A549 (cell line): ENCODE results near the gene FBLN1. TPM values are rescaled to one million over a fixed set of nuclear protein-coding genes. Genes with fewer than 3 reads are reported as not detected.
A peak's percentile ranks its signal among the peaks of the same experiment; 100 is the strongest.
"Not testable (repeated sequence)": the region's sequence is repeated elsewhere in the genome, so short reads cannot be mapped to it uniquely, and the experiment has no call there.

Experiments used
- ATAC-seq, 2 experiments: fragments of 200-7000 bp in 1 of 2; fragments of >200 bp in 1 of 2; cut with Nextera tagmentation in 1 of 2; cut with Tn5 transposase in 1 of 2; 3 replicates each; pipeline versions ENCODE4 v1.8.0 to v1.9.1; 2018 to 2020; ENCODE audit warnings: mild to moderate bottlenecking in 1 of 2, moderate library complexity in 1 of 2
- CTCF ChIA-PET: fragments of 300-600 bp; sonication (Branson Sonifier 250); formaldehyde crosslinking; extraction: SDS; loops from one replicate; lab custom pipeline; 2021; ENCODE audit warnings: antibody characterized with exemption, inconsistent platforms; lab: Yijun Ruan, JAX
- POLR2A ChIA-PET: fragments of 350-600 bp; formaldehyde crosslinking; extraction: SDS; loops from one replicate; lab custom pipeline; 2021; ENCODE audit warnings: antibody characterized with exemption, inconsistent platforms; lab: Yijun Ruan, JAX
- DNase-seq, 2 experiments: peaks; one replicate each; pipeline versions ENCODE4 v3.0.0 to v3.0.0-alpha.2; 2011 to 2016; ENCODE audit warnings: low read depth in 1 of 2, low spot score in 1 of 2
- FAIRE-seq: peaks from 2 replicates; lab custom pipeline; 2011; peaks lifted over from hg19 to GRCh38; lab: Jason Lieb, UNC
- H3K27ac ChIP-seq, 2 experiments: fragments of >200 bp; sonication (Bioruptor Twin); formaldehyde crosslinking; 3 replicates each; pipeline ENCODE4 v1.5.1; 2016 to 2017
- H3K4me1 ChIP-seq: fragments of >200 bp; sonication (Bioruptor Twin); formaldehyde crosslinking; 3 replicates; pipeline ENCODE4 v1.6.1; 2016
- H3K4me2 ChIP-seq: fragments of >200 bp; sonication (Bioruptor Twin); formaldehyde crosslinking; 3 replicates; pipeline ENCODE4 v1.6.1; 2016
- H3K4me3 ChIP-seq: fragments of >200 bp; sonication (Bioruptor Twin); formaldehyde crosslinking; 3 replicates; pipeline ENCODE4 v1.5.1; 2016
- H3K9me3 ChIP-seq: fragments of >200 bp; sonication (Bioruptor Twin); formaldehyde crosslinking; 3 replicates; pipeline ENCODE4 v1.6.1; 2016
- CBX8 ChIP-seq: fragments of 200-600 bp; sonication (generic); IDR thresholded peaks from 2 replicates; pipeline ENCODE4 v1.6.1; 2016
- CEBPB ChIP-seq, 2 experiments: fragments of >200 bp in 1 of 2; sonication (Bioruptor Twin) in 1 of 2; formaldehyde crosslinking in 1 of 2; IDR thresholded peaks; 2 replicates each; pipeline ENCODE4 v1.6.1; 2012 to 2016
- CHD4 ChIP-seq: fragments of 200-600 bp; sonication (generic); IDR thresholded peaks from 2 replicates; pipeline ENCODE4 v1.6.1; 2016; ENCODE audit warnings: antibody characterized with exemption, mild to moderate bottlenecking, borderline replicate concordance
- CTCF ChIP-seq: fragments of >200 bp; sonication (Bioruptor Twin); formaldehyde crosslinking; IDR thresholded peaks from 3 replicates; pipeline ENCODE4 v1.5.1; 2016
- E2F6 ChIP-seq: IDR thresholded peaks from 2 replicates; pipeline ENCODE4 v1.6.1; 2012; ENCODE audit warnings: low read depth, borderline replicate concordance
- EP300 ChIP-seq, 2 experiments: fragments of >200 bp; sonication (Bioruptor Twin); formaldehyde crosslinking; IDR thresholded peaks; 2 replicates in 1 of 2; 3 replicates in 1 of 2; pipeline ENCODE4 v1.6.1; 2016 to 2017
- FOSL2 ChIP-seq, 2 experiments: fragments of 450-650 bp in 1 of 2; fragments of >200 bp in 1 of 2; sonication (Bioruptor Twin) in 1 of 2; formaldehyde crosslinking; IDR thresholded peaks; 2 replicates each; pipeline versions ENCODE4 v1.5.0 to v1.6.1; 2016 to 2020; ENCODE audit warnings: mild to moderate bottlenecking in 1 of 2, moderate library complexity in 1 of 2
- HDAC2 ChIP-seq: fragments of 200-600 bp; sonication (generic); IDR thresholded peaks from 2 replicates; pipeline ENCODE4 v1.6.1; 2016
- HES2 ChIP-seq: fragments of >200 bp; sonication (Bioruptor Twin); formaldehyde crosslinking; IDR thresholded peaks from 2 replicates; pipeline ENCODE4 v1.6.1; 2016
- HOXA7 ChIP-seq: fragments of 250-450 bp; sonication (Bioruptor Pico); IDR thresholded peaks from 2 replicates; pipeline ENCODE4 v1.5.0; 2020; ENCODE audit warnings: mild to moderate bottlenecking, moderate library complexity
- HOXB13 ChIP-seq: fragments of 250-450 bp; sonication (Bioruptor Pico); IDR thresholded peaks from 2 replicates; pipeline ENCODE4 v1.5.0; 2020; ENCODE audit warnings: low read depth, mild to moderate bottlenecking, moderate library complexity
- JUN ChIP-seq, 2 experiments: fragments of >200 bp; sonication (Bioruptor Twin); formaldehyde crosslinking; IDR thresholded peaks; 2 replicates in 1 of 2; 3 replicates in 1 of 2; pipeline ENCODE4 v1.6.1; 2016 to 2017
- KDM5A ChIP-seq: fragments of 200-600 bp; sonication (generic); IDR thresholded peaks from 2 replicates; pipeline ENCODE4 v1.6.1; 2016; ENCODE audit warnings: antibody characterized with exemption, mild to moderate bottlenecking
- MAFK ChIP-seq: fragments of 450-650 bp; IDR thresholded peaks from 2 replicates; pipeline ENCODE4 v1.6.1; 2014; ENCODE audit not compliant: partially characterized antibody
- NFE2L2 ChIP-seq: fragments of 150-350 bp; conservative IDR thresholded peaks from 2 replicates; pipeline ENCODE4 v1.6.1; 2014; ENCODE audit warnings: low read length
- PBX3 ChIP-seq: IDR thresholded peaks from 2 replicates; pipeline ENCODE4 v1.6.1; 2012
- POLR2A ChIP-seq: IDR thresholded peaks from 2 replicates; pipeline ENCODE4 v1.6.1; 2012; ENCODE audit warnings: mild to moderate bottlenecking, low read length
- TP53 ChIP-seq: fragments of 250-450 bp; sonication (Bioruptor Pico); IDR thresholded peaks from 2 replicates; pipeline ENCODE4 v1.5.0; 2021; ENCODE audit warnings: mild to moderate bottlenecking, moderate library complexity
- USF2 ChIP-seq: fragments of 450-650 bp; IDR thresholded peaks from 2 replicates; pipeline ENCODE4 v1.6.1; 2014; ENCODE audit warnings: antibody characterized with exemption
- ZC3H11A ChIP-seq: fragments of 450-650 bp; IDR thresholded peaks from 2 replicates; pipeline ENCODE4 v1.6.1; 2014; ENCODE audit warnings: antibody characterized with exemption, mild to moderate bottlenecking
- WGBS: methylation state at CpG from one replicate; pipeline ENCODE4 v1.1.6; 2017; ENCODE audit errors: missing lambda C conversion rate; 5-methylcytosine and 5-hydroxymethylcytosine counted together
- polyA plus RNA-seq, 4 experiments: library from polyadenylated mRNA; depleted of rRNA in 3 of 4; stranded (reverse); fragments of >200 nt; fragmentation: RNase III in 1 of 4; extraction: RNeasy Plus Mini Kit Qiagen cat#74134 plus additional on column Dnase treatment in 1 of 4; gene quantifications; 2 replicates in 3 of 4; 3 replicates in 1 of 4; pipeline ENCODE4 v1.2.3, GENCODE V29; 2011 to 2017

Gene FBLN1
- polyA plus RNA-seq, 2 of the 4 experiments (the other 2 are of a cell fraction) = 18.2 to 32.7 TPM

- POLR2A ChIA-PET = no interaction called here
- CTCF ChIA-PET = interaction anchor here (0.5 to 4.2 kb wide), 43 partner anchors 9 to 458 kb away, joined by 3 to 71 read pairs (median 4); no protein-coding TSS in a partner anchor
- ATAC-seq (peak; percentile 8 to 35; a peak in 4 of 6 replicates), DNase-seq (peak in 1 of 2 experiments; percentile 35), FAIRE-seq (no peak)
- Histone ChIP-seq H3K27ac (peak overlapping the region; percentile 80 to 96; a peak in 5 of 6 replicates), H3K9me3 (peaks cover 4% of the 10 kb centered on the region; the same call in 1 of the 3 replicates), H3K4me1 (peaks cover 38% of the 10 kb centered on the region), H3K4me3 (no peak overlapping the region), H3K4me2 (peak overlapping the region; percentile 63)
- 37% methylated on average over 11 of the region's 16 CpGs for WGBS
- TF ChIP-seq HDAC2 (no peak), CTCF (peak; percentile 30; the same call in 1 of the 3 replicates)
Measured at GRCh38 chr22:45554040-45554406, 51.3 kb downstream of the FBLN1 start.

GRCh38 chr22:45554861-45555260, 52.2 kb downstream of the FBLN1 start:
- WGBS = 98% methylated on average over 19 of the region's 19 CpGs
- Histone ChIP-seq H3K9me3 (peaks cover 11% of the 10 kb centered on the region; the same call in 2 of the 3 replicates), H3K27ac (peak overlapping the region in 1 of 2 experiments; percentile 96; a peak in 2 of 6 replicates), H3K4me3 (no peak overlapping the region), H3K4me2 (no peak overlapping the region), H3K4me1 (peaks cover 30% of the 10 kb centered on the region)
- no peak for DNase-seq
- FAIRE-seq = no peak
- ChIA-PET POLR2A (no interaction called here), CTCF (interaction anchor here (0.6 to 4.2 kb wide), 11 partner anchors 19 to 290 kb away, joined by 3 to 71 read pairs (median 3); no protein-coding TSS in a partner anchor)
- TF ChIP-seq ZC3H11A = no peak
- TF ChIP-seq CBX8 = no peak
- no peak for TF ChIP-seq USF2
- TF ChIP-seq POLR2A = no peak
- TF ChIP-seq EP300 (IDR thresholded peaks at IDR 0.05) = no peak
- no peak for TF ChIP-seq CHD4
- TF ChIP-seq TP53 (CRISPR knock-in tag) = no peak
- no peak for TF ChIP-seq NFE2L2
- TF ChIP-seq HES2 = no peak
- TF ChIP-seq E2F6 = no peak
- TF ChIP-seq HOXB13 = no peak
- no peak for TF ChIP-seq PBX3
- TF ChIP-seq FOSL2 (IDR thresholded peaks at IDR 0.05) = no peak
- no peak for TF ChIP-seq FOSL2 (CRISPR knock-in tag; IDR thresholded peaks at IDR 0.05)
- no peak for TF ChIP-seq HOXA7 (CRISPR knock-in tag)
- TF ChIP-seq JUN (IDR thresholded peaks at IDR 0.05) = no peak
- TF ChIP-seq MAFK = no peak
- no peak for TF ChIP-seq CEBPB (IDR thresholded peaks at IDR 0.05)
- no peak for TF ChIP-seq KDM5A
- no peak for ATAC-seq

- CTCF ChIA-PET, ATAC-seq, DNase-seq, POLR2A ChIA-PET, H3K4me2 ChIP-seq, FAIRE-seq, H3K4me3 ChIP-seq, H3K27ac ChIP-seq: not testable (repeated sequence)
- peaks cover 17% of the 10 kb centered on the region; the same call in 2 of the 3 replicates for H3K9me3 ChIP-seq
- H3K4me1 ChIP-seq = peaks cover 15% of the 10 kb centered on the region
- WGBS = 87% methylated on average over 7 of the region's 7 CpGs
Measured at GRCh38 chr22:45557926-45558325, 55.2 kb downstream of the FBLN1 start.

GRCh38 chr22:45560092-45560491, 57.4 kb downstream of the FBLN1 start:
- ATAC-seq, H3K4me2 ChIP-seq, H3K27ac ChIP-seq, H3K4me1 ChIP-seq, FAIRE-seq, H3K4me3 ChIP-seq, DNase-seq: not testable (repeated sequence)
- H3K9me3 ChIP-seq = peaks cover 17% of the 10 kb centered on the region; the same call in 2 of the 3 replicates
- WGBS = 81% methylated on average over 3 of the region's 3 CpGs
- CTCF ChIA-PET = interaction anchor here (0.6 kb wide), 1 partner anchor 165 kb away, joined by 3 read pairs; no protein-coding TSS in a partner anchor
- POLR2A ChIA-PET = interaction anchor here (0.6 kb wide), 1 partner anchor 417 kb away, joined by 3 read pairs; no protein-coding TSS in a partner anchor

GRCh38 chr22:45560761-45561160, 58.1 kb downstream of the FBLN1 start:
- CTCF ChIA-PET, ATAC-seq, FAIRE-seq, POLR2A ChIA-PET, H3K27ac ChIP-seq, H3K4me3 ChIP-seq, H3K4me1 ChIP-seq, H3K4me2 ChIP-seq, DNase-seq: not testable (repeated sequence)
- peaks cover 17% of the 10 kb centered on the region; the same call in 2 of the 3 replicates for H3K9me3 ChIP-seq
- WGBS = 96% methylated on average over 3 of the region's 4 CpGs
